ENCODE data around the gene CLDN24. TPM values are rescaled to one million over a fixed set of nuclear protein-coding genes. Genes with fewer than 3 reads are reported as not detected.

CLDN24 gene
- total RNA-seq, 4 donors from 2014 or later: not detected

- H3K27ac ChIP-seq: no peak overlapping the region
- DNase-seq: no peak
- H3K4me3 ChIP-seq: no peak overlapping the region
- H3K9me3 ChIP-seq: no peaks in the 10 kb centered on the region
- 92 to 93% methylated on average over 3 to 5 of the region's 5 CpGs for WGBS, 2 donors (ENCODE audit: low coverage in 1 of 2)
- H3K36me3 ChIP-seq: no peaks in the 10 kb centered on the region
- in situ Hi-C loops (cut with MboI; ENCODE audit: low pct_ligation_motif_present in 1 of 4, low pct_unique_long_range_greater_than_20kb in 1 of 4, low sequenced_read_pairs in 3 of 4) (no loop called here), intact Hi-C loops (cut with DNase I; ENCODE audit: low total_unique reads) (no loop called here)
- TF ChIP-seq POLR2AphosphoS5 (IDR thresholded peaks at IDR 0.05) (no peak), POLR2A (IDR thresholded peaks at IDR 0.05) (no peak)
- H3K27me3 ChIP-seq: no peaks in the 10 kb centered on the region
- H3K4me1 ChIP-seq: no peaks in the 10 kb centered on the region
Observed at GRCh38 chr4:183321516-183321915, 710 bp downstream of the CLDN24 start.

GRCh38 chr4:183321079-183321478 lies 1.1 kb downstream of the CLDN24 start:
- Histone ChIP-seq H3K4me3 (no peak overlapping the region), H3K27ac (no peak overlapping the region), H3K27me3 (no peaks in the 10 kb centered on the region), H3K4me1 (no peaks in the 10 kb centered on the region), H3K9me3 (no peaks in the 10 kb centered on the region), H3K36me3 (no peaks in the 10 kb centered on the region)
- no peak for DNase-seq
- no peak for TF ChIP-seq EP300 (IDR thresholded peaks at IDR 0.05; ENCODE audit: low read depth)
- TF ChIP-seq CTCF (IDR thresholded peaks at IDR 0.05): no peak
- no peak for TF ChIP-seq POLR2AphosphoS5 (IDR thresholded peaks at IDR 0.05)
- TF ChIP-seq POLR2A (IDR thresholded peaks at IDR 0.05): no peak
- in situ Hi-C loops (cut with MboI; ENCODE audit: low pct_ligation_motif_present in 1 of 4, low pct_unique_long_range_greater_than_20kb in 1 of 4, low sequenced_read_pairs in 3 of 4) (no loop called here), intact Hi-C loops (cut with DNase I; ENCODE audit: low total_unique reads) (no loop called here)
- 66 to 73% methylated on average over 2 of the region's 2 CpGs for WGBS, 2 donors (ENCODE audit: low coverage in 1 of 2)

- intact Hi-C loops (cut with DNase I; ENCODE audit: low total_unique reads): no loop called here
- 75 to 76% methylated on average over 6 of the region's 6 CpGs for WGBS, 2 donors (ENCODE audit: low coverage in 1 of 2)
- in situ Hi-C loops (cut with MboI; ENCODE audit: low pct_ligation_motif_present in 1 of 4, low pct_unique_long_range_greater_than_20kb in 1 of 4, low sequenced_read_pairs in 3 of 4): no loop called here
- Histone ChIP-seq H3K27ac (no peak within 1 kb of the TSS), H3K36me3 (no peaks in the 10 kb centered on the region), H3K4me3 (no peak within 1 kb of the TSS), H3K27me3 (no peaks in the 10 kb centered on the region), H3K4me1 (no peaks in the 10 kb centered on the region), H3K9me3 (no peaks in the 10 kb centered on the region)
- DNase-seq: no peak
- TF ChIP-seq CTCF (IDR thresholded peaks at IDR 0.05) (no peak), POLR2A (IDR thresholded peaks at IDR 0.05) (no peak), EP300 (IDR thresholded peaks at IDR 0.05; ENCODE audit: low read depth) (no peak), POLR2AphosphoS5 (IDR thresholded peaks at IDR 0.05) (no peak)
Observed at GRCh38 chr4:183320211-183321059, 1.8 kb downstream of the CLDN24 start, which contains the start of gene CLDN22. TSS of gene CLDN22 (minus strand) at chr4:183320276. CDS start at chr4:183320218, 58 bp downstream.

- 81 to 96% methylated on average over 5 to 10 of the region's 10 CpGs for WGBS, 2 donors (ENCODE audit: low coverage in 1 of 2)
- H3K9me3 ChIP-seq: no peaks in the 10 kb centered on the region
- no peak overlapping the region for H3K27ac ChIP-seq
- TF ChIP-seq EP300 (IDR thresholded peaks at IDR 0.05; ENCODE audit: low read depth): no peak
- TF ChIP-seq POLR2AphosphoS5 (IDR thresholded peaks at IDR 0.05): no peak
- TF ChIP-seq CTCF (IDR thresholded peaks at IDR 0.05): no peak
- no peak for TF ChIP-seq POLR2A (IDR thresholded peaks at IDR 0.05)
- no peaks in the 10 kb centered on the region for H3K27me3 ChIP-seq
- no peaks in the 10 kb centered on the region for H3K4me1 ChIP-seq
- intact Hi-C loops (cut with DNase I; ENCODE audit: low total_unique reads): no loop called here
- H3K36me3 ChIP-seq: no peaks in the 10 kb centered on the region
- H3K4me3 ChIP-seq: no peak overlapping the region
- no peak for DNase-seq
- in situ Hi-C loops (cut with MboI; ENCODE audit: low pct_ligation_motif_present in 1 of 4, low pct_unique_long_range_greater_than_20kb in 1 of 4, low sequenced_read_pairs in 3 of 4): no loop called here
Observed at GRCh38 chr4:183318656-183319055, 3.6 kb downstream of the CLDN24 start.

All from transverse colon (tissue), 4 donors.